ENCODE results near the gene CD7. TPM values are rescaled to one million over a fixed set of nuclear protein-coding genes. Genes with fewer than 3 reads are reported as not detected.

The CD7 gene
- total RNA-seq, 2 experiments from 2014 or later, result not detected

GRCh38 chr17:82346342-82347300, 29.2 kb upstream of the CD7 start:
- Histone ChIP-seq H4K20me1 (ENCODE audit: insufficient read depth, low read length) (no peaks in the 10 kb centered on the region), H3K36me3 (ENCODE audit: insufficient read depth, low read length) (no peaks in the 10 kb centered on the region), H2AFZ (ENCODE audit: low read length) (peak overlapping the region; percentile 34; the same call in 1 of the 2 replicates), H3K79me2 (ENCODE audit: insufficient read depth, low read depth, low read length) (no peaks in the 10 kb centered on the region), H3K4me1 (ENCODE audit: insufficient read depth, low read length, poor library complexity, severe bottlenecking) (peaks cover 51% of the 10 kb centered on the region), H3K9me3 (ENCODE audit: low read length) (no peaks in the 10 kb centered on the region), H3K9me2 (ENCODE audit: insufficient read depth, low read length) (no peaks in the 10 kb centered on the region), H3K4me3 (ENCODE audit: low read depth, low read length, poor library complexity, severe bottlenecking) (no peak overlapping the region), H3K4me2 (ENCODE audit: low read length) (no peak overlapping the region), H3K27ac (ENCODE audit: low read depth, low read length, poor library complexity, severe bottlenecking) (no peak overlapping the region)
- intact Hi-C loops (cut with micrococcal nuclease; ENCODE audit: unreplicated experiment), result no loop called here
- DNase-seq (ENCODE audit: low spot score), result no peak
- BruUV-seq (replicated peaks), result no TSS peak
- TF ChIP-seq EZH2phosphoT487 (IDR thresholded peaks at IDR 0.05; ENCODE audit: borderline replicate concordance, low read depth, low read length), result no peak
- TF ChIP-seq CTCF (conservative IDR thresholded peaks at IDR 0.05; ENCODE audit: low read length), result no peak
- CTCF ChIA-PET (ENCODE audit: unreplicated experiment), result no interaction called here
- POLR2A ChIA-PET, result interaction anchor here (0.6 to 0.9 kb wide), 2 partner anchors 49 to 109 kb away, joined by 3 to 4 read pairs; no protein-coding TSS in a partner anchor

GRCh38 chr17:82345151-82345976, 28.0 kb upstream of the CD7 start:
- no peak for TF ChIP-seq EZH2phosphoT487 (IDR thresholded peaks at IDR 0.05; ENCODE audit: borderline replicate concordance, low read depth, low read length)
- no peak for TF ChIP-seq CTCF (conservative IDR thresholded peaks at IDR 0.05; ENCODE audit: low read length)
- no peaks in the 10 kb centered on the region for H3K9me3 ChIP-seq (ENCODE audit: low read length)

More at GRCh38 chr17:82345151-82345976, 28.0 kb upstream of the CD7 start:
- Histone ChIP-seq H3K4me3 (ENCODE audit: low read depth, low read length, poor library complexity, severe bottlenecking) (no peak overlapping the region), H3K9me2 (ENCODE audit: insufficient read depth, low read length) (no peaks in the 10 kb centered on the region), H3K79me2 (ENCODE audit: insufficient read depth, low read depth, low read length) (no peaks in the 10 kb centered on the region), H3K27ac (ENCODE audit: low read depth, low read length, poor library complexity, severe bottlenecking) (no peak overlapping the region), H3K36me3 (ENCODE audit: insufficient read depth, low read length) (no peaks in the 10 kb centered on the region), H2AFZ (ENCODE audit: low read length) (no peak overlapping the region), H4K20me1 (ENCODE audit: insufficient read depth, low read length) (no peaks in the 10 kb centered on the region), H3K4me2 (ENCODE audit: low read length) (no peak overlapping the region), H3K4me1 (ENCODE audit: insufficient read depth, low read length, poor library complexity, severe bottlenecking) (peaks cover 39% of the 10 kb centered on the region)
- CTCF ChIA-PET (ENCODE audit: unreplicated experiment), result no interaction called here
- POLR2A ChIA-PET, result interaction anchor here (0.6 to 0.9 kb wide), 4 partner anchors 43 to 162 kb away, joined by 3 to 4 read pairs (median 3); no protein-coding TSS in a partner anchor
- no TSS peak for BruUV-seq (replicated peaks)
- no peak for DNase-seq (ENCODE audit: low spot score)
- intact Hi-C loops (cut with micrococcal nuclease; ENCODE audit: unreplicated experiment), result no loop called here

Measured in OCI-LY7 (cell line).